MM.1S (cell line): ENCODE data around the gene TAF9B.

Experiments used
- DNase-seq: peaks from one replicate; pipeline ENCODE4 v3.0.0-alpha.2; 2015
- H2AFZ ChIP-seq: fragments of 300-600 bp; sonication (generic); 2 replicates; pipeline ENCODE4 v1.6.0; 2016; ENCODE audit warnings: antibody characterized with exemption, low read length
- H3F3A ChIP-seq: fragments of 300-600 bp; sonication (generic); 2 replicates; pipeline ENCODE4 v1.6.1; 2016; ENCODE audit warnings: mild to moderate bottlenecking, antibody characterized with exemption, low read length, moderate library complexity, mixed read lengths; ENCODE audit not compliant: insufficient read depth
- H3K27ac ChIP-seq: fragments of 300-600 bp; sonication (generic); 2 replicates; pipeline ENCODE4 v1.5.1; 2016; ENCODE audit warnings: mild to moderate bottlenecking, low read length
- H3K27me3 ChIP-seq: fragments of 300-600 bp; sonication (generic); replicated peaks from 2 replicates; pipeline ENCODE4 v1.6.0; 2016; ENCODE audit warnings: low read length; ENCODE audit not compliant: insufficient read depth
- H3K36me3 ChIP-seq: fragments of 300-600 bp; sonication (generic); replicated peaks from 2 replicates; pipeline ENCODE4 v1.6.1; 2016; ENCODE audit warnings: mild to moderate bottlenecking, low read length, mixed read lengths; ENCODE audit not compliant: insufficient read depth
- H3K4me1 ChIP-seq: fragments of 300-600 bp; sonication (generic); 2 replicates; pipeline ENCODE4 v1.6.1; 2016; ENCODE audit warnings: low read length, mixed read lengths
- H3K4me2 ChIP-seq: fragments of 300-600 bp; sonication (generic); 2 replicates; pipeline ENCODE4 v1.6.0; 2016; ENCODE audit warnings: low read depth, low read length
- H3K4me3 ChIP-seq: fragments of 300-600 bp; sonication (generic); 2 replicates; pipeline ENCODE4 v1.5.1; 2016; ENCODE audit warnings: low read length, mixed read lengths
- H3K79me2 ChIP-seq: fragments of 300-600 bp; sonication (generic); 2 replicates; pipeline ENCODE4 v1.6.1; 2016; ENCODE audit warnings: mixed run types, low read length, mixed read lengths
- H3K9ac ChIP-seq: fragments of 300-600 bp; sonication (generic); 2 replicates; pipeline ENCODE4 v1.6.1; 2016; ENCODE audit warnings: low read length, mixed read lengths
- H3K9me2 ChIP-seq: fragments of 300-600 bp; sonication (generic); replicated peaks from 2 replicates; pipeline ENCODE4 v1.6.1; 2016; ENCODE audit warnings: mild to moderate bottlenecking, low read length, mixed read lengths; ENCODE audit not compliant: insufficient read depth
- H3K9me3 ChIP-seq: fragments of 300-600 bp; sonication (generic); replicated peaks from 2 replicates; pipeline ENCODE4 v1.6.1; 2016; ENCODE audit warnings: mild to moderate bottlenecking, low read length, mixed read lengths; ENCODE audit not compliant: insufficient read depth
- H4K20me1 ChIP-seq: fragments of 300-600 bp; sonication (generic); 2 replicates; pipeline ENCODE4 v1.6.1; 2016; ENCODE audit warnings: mild to moderate bottlenecking, low read length, moderate library complexity, mixed read lengths; ENCODE audit not compliant: insufficient read depth
- EZH2 ChIP-seq: fragments of 300-600 bp; sonication (generic); optimal IDR thresholded peaks from 2 replicates; pipeline ENCODE3; 2017; ENCODE audit warnings: low read depth, mild to moderate bottlenecking, antibody characterized with exemption, low read length, mixed read lengths
- EZH2phosphoT487 ChIP-seq: fragments of 300-600 bp; sonication (generic); IDR thresholded peaks from 2 replicates; pipeline ENCODE4 v1.6.1; 2018; ENCODE audit warnings: antibody characterized with exemption, low read length
- TF ChIP-seq, protein P1 (sequence below): fragments of 300-600 bp; sonication (generic); IDR thresholded peaks from 2 replicates; pipeline ENCODE4 v1.5.1; 2016; ENCODE audit warnings: antibody characterized with exemption, low read length, mixed read lengths

Gene TAF9B

GRCh38 chrX:78124307-78124706, 15.1 kb downstream of the TAF9B start:
- no peaks in the 10 kb centered on the region for H3K27me3 ChIP-seq
- H3K79me2 ChIP-seq = peaks cover 68% of the 10 kb centered on the region
- H3K9ac ChIP-seq = no peak overlapping the region
- no peak overlapping the region for H2AFZ ChIP-seq
- peaks cover 2% of the 10 kb centered on the region; the same call in 1 of the 2 replicates for H3F3A ChIP-seq
- H3K36me3 ChIP-seq = no peaks in the 10 kb centered on the region; the same call in 1 of the 2 replicates
- peaks cover 12% of the 10 kb centered on the region; the same call in 1 of the 2 replicates for H3K4me1 ChIP-seq
- DNase-seq = no peak
- H3K4me2 ChIP-seq = no peak overlapping the region
- TF ChIP-seq EZH2phosphoT487 = no peak
- TF ChIP-seq, protein P1, sequence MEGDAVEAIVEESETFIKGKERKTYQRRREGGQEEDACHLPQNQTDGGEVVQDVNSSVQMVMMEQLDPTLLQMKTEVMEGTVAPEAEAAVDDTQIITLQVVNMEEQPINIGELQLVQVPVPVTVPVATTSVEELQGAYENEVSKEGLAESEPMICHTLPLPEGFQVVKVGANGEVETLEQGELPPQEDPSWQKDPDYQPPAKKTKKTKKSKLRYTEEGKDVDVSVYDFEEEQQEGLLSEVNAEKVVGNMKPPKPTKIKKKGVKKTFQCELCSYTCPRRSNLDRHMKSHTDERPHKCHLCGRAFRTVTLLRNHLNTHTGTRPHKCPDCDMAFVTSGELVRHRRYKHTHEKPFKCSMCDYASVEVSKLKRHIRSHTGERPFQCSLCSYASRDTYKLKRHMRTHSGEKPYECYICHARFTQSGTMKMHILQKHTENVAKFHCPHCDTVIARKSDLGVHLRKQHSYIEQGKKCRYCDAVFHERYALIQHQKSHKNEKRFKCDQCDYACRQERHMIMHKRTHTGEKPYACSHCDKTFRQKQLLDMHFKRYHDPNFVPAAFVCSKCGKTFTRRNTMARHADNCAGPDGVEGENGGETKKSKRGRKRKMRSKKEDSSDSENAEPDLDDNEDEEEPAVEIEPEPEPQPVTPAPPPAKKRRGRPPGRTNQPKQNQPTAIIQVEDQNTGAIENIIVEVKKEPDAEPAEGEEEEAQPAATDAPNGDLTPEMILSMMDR = peak; percentile 42
- H3K9me2 ChIP-seq = no peaks in the 10 kb centered on the region; the same call in 1 of the 2 replicates
- H3K9me3 ChIP-seq = no peaks in the 10 kb centered on the region
- H4K20me1 ChIP-seq = peaks cover 6% of the 10 kb centered on the region; the same call in 1 of the 2 replicates
- H3K4me3 ChIP-seq = no peak overlapping the region
- H3K27ac ChIP-seq = no peak overlapping the region

GRCh38 chrX:78123190-78123589, 16.3 kb downstream of the TAF9B start:
- no peaks in the 10 kb centered on the region for H3F3A ChIP-seq
- H3K4me3 ChIP-seq = no peak overlapping the region
- TF ChIP-seq EZH2 = no peak
- H3K4me1 ChIP-seq = peaks cover 12% of the 10 kb centered on the region; the same call in 1 of the 2 replicates
- no peak for DNase-seq
- no peak overlapping the region for H3K9ac ChIP-seq
- H3K9me3 ChIP-seq = no peaks in the 10 kb centered on the region
- H3K27me3 ChIP-seq = no peaks in the 10 kb centered on the region
- H3K4me2 ChIP-seq = no peak overlapping the region
- H2AFZ ChIP-seq = no peak overlapping the region
- H3K9me2 ChIP-seq = no peaks in the 10 kb centered on the region; the same call in 1 of the 2 replicates
- no peak overlapping the region for H3K27ac ChIP-seq
- H3K36me3 ChIP-seq = no peaks in the 10 kb centered on the region; the same call in 1 of the 2 replicates
- peaks cover 6% of the 10 kb centered on the region; the same call in 1 of the 2 replicates for H4K20me1 ChIP-seq
- H3K79me2 ChIP-seq = peaks cover 79% of the 10 kb centered on the region

GRCh38 chrX:78119521-78120227, 19.8 kb downstream of the TAF9B start:
- Histone ChIP-seq H3K9me3 (no peaks in the 10 kb centered on the region), H3K27ac (no peak overlapping the region), H3K36me3 (peaks cover 7% of the 10 kb centered on the region; the same call in 1 of the 2 replicates), H3K4me1 (peaks cover 12% of the 10 kb centered on the region; the same call in 1 of the 2 replicates), H3K27me3 (no peaks in the 10 kb centered on the region), H3K4me3 (no peak overlapping the region), H3F3A (no peaks in the 10 kb centered on the region), H3K4me2 (no peak overlapping the region), H2AFZ (no peak overlapping the region), H3K9ac (no peak overlapping the region), H4K20me1 (peaks cover 17% of the 10 kb centered on the region), H3K9me2 (no peaks in the 10 kb centered on the region; the same call in 1 of the 2 replicates), H3K79me2 (peaks cover 96% of the 10 kb centered on the region)
- no peak for TF ChIP-seq EZH2phosphoT487
- no peak for TF ChIP-seq EZH2
- TF ChIP-seq, protein P1 = peak; percentile 31
- DNase-seq = no peak

DNA sequence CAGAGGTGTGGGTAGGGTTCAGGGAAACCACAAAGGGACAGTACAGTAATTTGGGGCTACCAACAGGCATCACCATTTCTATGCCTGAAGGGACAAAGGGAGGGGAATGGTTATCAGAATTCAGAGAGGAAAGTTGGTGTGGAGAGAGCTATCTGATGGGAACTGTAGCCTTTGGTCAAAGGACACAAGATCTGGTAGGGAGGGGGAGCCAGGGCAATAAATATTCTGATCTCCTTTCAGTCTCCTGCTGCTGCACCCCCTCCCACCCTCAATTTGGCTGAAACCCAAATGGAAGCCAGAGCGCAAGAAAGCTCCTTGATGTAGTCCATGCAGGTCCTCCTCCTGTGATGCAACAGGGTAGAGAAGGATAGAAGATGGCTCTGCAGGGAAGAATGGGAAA, 20.8 kb downstream of the TAF9B start:
- DNase-seq = no peak
- no peak overlapping the region for H3K4me3 ChIP-seq
- H3K9me2 ChIP-seq = no peaks in the 10 kb centered on the region; the same call in 1 of the 2 replicates
- peaks cover 20% of the 10 kb centered on the region for H4K20me1 ChIP-seq
- H3K9ac ChIP-seq = no peak overlapping the region
- H3K36me3 ChIP-seq = peaks cover 7% of the 10 kb centered on the region; the same call in 1 of the 2 replicates
- TF ChIP-seq, protein P1 = no peak
- no peak for TF ChIP-seq EZH2phosphoT487
- no peak for TF ChIP-seq EZH2
- H3K79me2 ChIP-seq = peaks cover 96% of the 10 kb centered on the region
- H3K27ac ChIP-seq = no peak overlapping the region
- no peaks in the 10 kb centered on the region for H3K27me3 ChIP-seq
- peaks cover 12% of the 10 kb centered on the region; the same call in 1 of the 2 replicates for H3K4me1 ChIP-seq
- H3K4me2 ChIP-seq = no peak overlapping the region
- H2AFZ ChIP-seq = no peak overlapping the region
- H3K9me3 ChIP-seq = no peaks in the 10 kb centered on the region
- no peaks in the 10 kb centered on the region for H3F3A ChIP-seq
